GM12865 (cell line): ENCODE measurements around the gene ODC1.

Experiments
- DNase-seq: peaks from one replicate; pipeline ENCODE4 v3.0.0; 2010; ENCODE audit warnings: low read depth
- H3K4me3 ChIP-seq: 2 replicates; pipeline ENCODE4 v1.5.1; 2011; ENCODE audit warnings: mild to moderate bottlenecking, low read depth, low read length, control low read depth
- CTCF ChIP-seq: IDR thresholded peaks from 2 replicates; pipeline ENCODE4 v1.5.1; 2011; ENCODE audit warnings: low read length, control low read depth, low read depth, inconsistent platforms; ENCODE audit not compliant: insufficient read depth; ENCODE audit errors: missing control alignments

ODC1 gene

GRCh38 chr2:10408649-10409579, 39.2 kb downstream of the ODC1 start:
- peak; percentile 99 for TF ChIP-seq CTCF
- DNase-seq = peak; percentile 90

GRCh38 chr2:10407841-10408648, 40.1 kb downstream of the ODC1 start:
- peak overlapping the region; percentile 48 for H3K4me3 ChIP-seq
- TF ChIP-seq CTCF = no peak
- peak; percentile 86 for DNase-seq

More at GRCh38 chr2:10408649-10409579, 39.2 kb downstream of the ODC1 start:
- H3K4me3 ChIP-seq = peak overlapping the region; percentile 48

- no peak overlapping the region for H3K4me3 ChIP-seq
- no peak for DNase-seq
- no peak for TF ChIP-seq CTCF
Measured at GRCh38 chr2:10407432-10407831, 40.7 kb downstream of the ODC1 start.

- no peak for TF ChIP-seq CTCF
- DNase-seq = no peak
- H3K4me3 ChIP-seq = no peak overlapping the region
Measured at GRCh38 chr2:10406491-10407188, 41.5 kb downstream of the ODC1 start.

GRCh38 chr2:10406016-10406415, 42.1 kb downstream of the ODC1 start:
- DNase-seq = no peak
- no peak for TF ChIP-seq CTCF
- no peak overlapping the region for H3K4me3 ChIP-seq

- no peak for TF ChIP-seq CTCF
- H3K4me3 ChIP-seq = no peak overlapping the region
- no peak for DNase-seq
Measured at GRCh38 chr2:10405448-10405847, 42.7 kb downstream of the ODC1 start.
